MCF 10A (cell line): ENCODE measurements around the gene INA. TPM values are rescaled to one million over a fixed set of nuclear protein-coding genes. Genes with fewer than 3 reads are reported as not detected.

Source experiments
- BruUV-seq: library from RNA; stranded (reverse); fragments of 400-500 nt; replicated peaks from 2 replicates; lab custom pipeline; 2021; lab: Mats Ljungman, UMichigan
- CTCF ChIA-PET: fragments of 300-600 bp; sonication (Branson Sonifier 250); formaldehyde crosslinking; extraction: SDS; loops from one replicate; lab custom pipeline; 2021; ENCODE audit warnings: antibody characterized with exemption, inconsistent platforms; lab: Yijun Ruan, JAX
- POLR2A ChIA-PET: fragments of 300-600, 350-650 bp; sonication (Branson Sonifier 250); formaldehyde crosslinking; extraction: SDS; loops from one replicate; lab custom pipeline; 2020; ENCODE audit warnings: antibody characterized with exemption, inconsistent platforms; lab: Yijun Ruan, JAX
- DNase-seq: peaks from one replicate; pipeline ENCODE4 v3.0.0-alpha.2; 2018; ENCODE audit not compliant: unreplicated experiment
- H3K27ac Mint-ChIP-seq: one replicate; pipeline ENCODE4 v1.8.0; 2022; ENCODE audit warnings: mild to moderate bottlenecking, low read depth, mixed read lengths; ENCODE audit not compliant: unreplicated experiment
- H3K27me3 Mint-ChIP-seq: one replicate; pipeline ENCODE4 v1.8.0; 2022; ENCODE audit warnings: mixed read lengths; ENCODE audit not compliant: insufficient read depth, unreplicated experiment
- H3K36me3 Mint-ChIP-seq: one replicate; pipeline ENCODE4 v1.8.0; 2022; ENCODE audit warnings: mild to moderate bottlenecking, moderate library complexity, mixed read lengths; ENCODE audit not compliant: insufficient read depth, unreplicated experiment
- H3K4me1 Mint-ChIP-seq: one replicate; pipeline ENCODE4 v1.8.0; 2022; ENCODE audit warnings: mixed read lengths; ENCODE audit not compliant: insufficient read depth, unreplicated experiment
- H3K4me3 Mint-ChIP-seq: one replicate; pipeline ENCODE4 v1.8.0; 2022; ENCODE audit warnings: mild to moderate bottlenecking, moderate library complexity, mixed read lengths; ENCODE audit not compliant: unreplicated experiment
- H3K9me3 Mint-ChIP-seq: one replicate; pipeline ENCODE4 v1.8.0; 2022; ENCODE audit warnings: mixed read lengths; ENCODE audit not compliant: unreplicated experiment
- intact Hi-C: fragments of 100-400 bp; cut with micrococcal nuclease; formaldehyde crosslinking; loops from 2 replicates; pipeline ENCODE4 v1.14.1; 2022
- total RNA-seq: library from RNA; stranded (reverse); gene quantifications from 2 replicates; pipeline ENCODE4 v1.2.3, GENCODE V29; 2022
- TF ChIP-seq, protein P1 (sequence below): fragments of 200-600 bp; IDR thresholded peaks from one replicate; pipeline ENCODE4 v1.8.0; 2022; ENCODE audit warnings: antibody characterized with exemption, mild to moderate bottlenecking; ENCODE audit not compliant: unreplicated experiment

Gene INA
- total RNA-seq, 1 experiment from 2014 or later = not detected

DNA sequence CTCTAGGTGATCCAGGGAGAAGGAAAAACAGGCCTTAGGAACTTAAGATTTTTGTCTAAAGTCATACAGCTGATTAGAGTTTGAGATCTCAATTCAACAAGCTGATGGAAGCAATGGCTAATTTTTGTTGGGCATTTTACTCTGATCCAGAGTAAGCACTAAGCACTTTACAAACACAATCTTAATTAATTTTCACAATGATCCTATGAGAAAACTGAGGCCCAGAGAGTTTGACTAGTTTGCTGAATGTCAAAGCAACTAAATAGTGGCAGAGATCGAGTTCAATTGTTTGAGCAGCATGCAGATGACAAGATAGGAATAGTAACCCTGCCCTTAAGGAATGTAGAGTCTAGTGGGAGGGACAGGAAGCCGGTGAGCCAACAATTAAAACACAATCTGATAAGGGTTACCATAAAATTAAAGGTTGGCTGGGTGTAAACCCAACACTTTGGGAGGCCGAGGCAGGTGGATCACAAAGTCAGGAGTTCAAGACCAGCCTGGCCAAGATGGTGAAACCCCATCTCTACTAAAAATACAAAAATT is 44.7 kb upstream of the INA start:
- Mint-ChIP-seq H3K36me3 (no peaks in the 10 kb centered on the region), H3K9me3 (no peaks in the 10 kb centered on the region), H3K4me1 (peaks cover 17% of the 10 kb centered on the region), H3K27ac (peak overlapping the region; percentile 50), H3K27me3 (no peaks in the 10 kb centered on the region), H3K4me3 (no peak overlapping the region)
- DNase-seq = no peak
- intact Hi-C loops = no loop called here
- TF ChIP-seq, protein P1, sequence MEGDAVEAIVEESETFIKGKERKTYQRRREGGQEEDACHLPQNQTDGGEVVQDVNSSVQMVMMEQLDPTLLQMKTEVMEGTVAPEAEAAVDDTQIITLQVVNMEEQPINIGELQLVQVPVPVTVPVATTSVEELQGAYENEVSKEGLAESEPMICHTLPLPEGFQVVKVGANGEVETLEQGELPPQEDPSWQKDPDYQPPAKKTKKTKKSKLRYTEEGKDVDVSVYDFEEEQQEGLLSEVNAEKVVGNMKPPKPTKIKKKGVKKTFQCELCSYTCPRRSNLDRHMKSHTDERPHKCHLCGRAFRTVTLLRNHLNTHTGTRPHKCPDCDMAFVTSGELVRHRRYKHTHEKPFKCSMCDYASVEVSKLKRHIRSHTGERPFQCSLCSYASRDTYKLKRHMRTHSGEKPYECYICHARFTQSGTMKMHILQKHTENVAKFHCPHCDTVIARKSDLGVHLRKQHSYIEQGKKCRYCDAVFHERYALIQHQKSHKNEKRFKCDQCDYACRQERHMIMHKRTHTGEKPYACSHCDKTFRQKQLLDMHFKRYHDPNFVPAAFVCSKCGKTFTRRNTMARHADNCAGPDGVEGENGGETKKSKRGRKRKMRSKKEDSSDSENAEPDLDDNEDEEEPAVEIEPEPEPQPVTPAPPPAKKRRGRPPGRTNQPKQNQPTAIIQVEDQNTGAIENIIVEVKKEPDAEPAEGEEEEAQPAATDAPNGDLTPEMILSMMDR = no peak
- BruUV-seq = no TSS peak
- ChIA-PET CTCF (interaction anchor here (0.6 to 2.3 kb wide), 2 partner anchors 12 to 1170 kb away, joined by 3 to 20 read pairs; no protein-coding TSS in a partner anchor), POLR2A (interaction anchor here (0.8 to 2.0 kb wide), 7 partner anchors 10 to 588 kb away, joined by 3 to 22 read pairs (median 4); partner anchors contain the start of genes NT5C2 and TRIM8)

DNA sequence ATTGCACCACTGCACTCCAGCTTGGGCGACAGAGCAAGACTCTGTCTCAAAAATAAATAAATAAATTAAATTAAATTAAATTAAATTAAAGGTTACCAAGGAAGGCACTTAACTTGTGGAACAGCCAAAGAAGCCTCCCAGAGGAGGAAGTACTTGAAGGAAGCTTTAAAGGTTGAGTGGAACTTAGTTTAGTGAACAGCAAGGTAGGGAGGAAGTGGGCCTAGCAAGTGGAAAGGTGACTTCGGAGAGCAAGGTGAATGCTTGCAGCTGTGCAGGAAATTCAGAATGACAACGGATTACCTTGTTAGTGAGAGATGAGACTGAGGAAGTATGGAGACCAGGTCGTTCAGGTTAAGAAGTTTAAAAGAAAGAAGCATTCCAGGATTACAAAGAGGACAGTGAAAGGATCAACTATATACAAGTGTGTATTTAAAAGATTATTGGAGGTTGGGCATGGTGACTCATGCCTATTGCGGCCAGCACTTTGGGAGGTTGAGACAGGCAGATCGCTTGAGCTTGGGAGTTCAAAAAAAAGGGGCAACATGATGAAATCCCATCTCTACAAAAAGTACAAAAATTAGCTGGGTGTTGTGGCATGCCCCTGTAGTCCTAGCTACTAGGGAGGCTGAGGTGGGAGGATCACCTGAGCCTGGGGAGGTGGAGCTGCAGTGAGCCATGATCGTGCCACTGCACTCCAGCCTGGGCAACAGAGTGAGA is 44.0 kb upstream of the INA start:
- Mint-ChIP-seq H3K4me1 (peaks cover 12% of the 10 kb centered on the region), H3K27ac (no peak overlapping the region), H3K4me3 (no peak overlapping the region), H3K36me3 (no peaks in the 10 kb centered on the region), H3K27me3 (no peaks in the 10 kb centered on the region), H3K9me3 (no peaks in the 10 kb centered on the region)
- ChIA-PET POLR2A (interaction anchor here (0.7 to 2.0 kb wide), 3 partner anchors 12 to 128 kb away, joined by 3 to 4 read pairs (median 3); no protein-coding TSS in a partner anchor), CTCF (interaction anchor here (0.6 to 0.9 kb wide), 2 partner anchors 12 to 1169 kb away, joined by 3 to 4 read pairs; no protein-coding TSS in a partner anchor)
- DNase-seq = peak; percentile 75
- intact Hi-C loops = no loop called here
- TF ChIP-seq, protein P1 = no peak
- BruUV-seq = no TSS peak

DNA sequence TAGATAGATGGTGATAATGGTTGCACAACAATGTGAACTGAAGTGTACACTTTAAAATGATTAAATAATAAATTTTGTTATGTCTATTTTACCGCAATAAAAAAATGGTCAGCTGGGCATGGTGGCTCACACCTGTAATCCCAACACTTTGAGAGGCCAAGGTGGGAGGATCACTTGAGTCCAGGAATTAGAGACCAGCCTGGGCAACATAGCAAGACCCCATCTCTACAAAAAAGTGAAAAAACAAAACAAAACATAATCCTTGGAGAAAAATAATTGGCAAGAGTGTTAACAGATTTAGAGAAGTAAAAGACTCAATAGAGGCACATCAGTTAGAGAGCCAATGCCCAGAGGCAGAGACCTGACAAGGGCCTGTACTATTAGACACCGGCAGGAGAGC is 41.2 kb upstream of the INA start:
- no peak overlapping the region for H3K27ac Mint-ChIP-seq
- no peaks in the 10 kb centered on the region for H3K9me3 Mint-ChIP-seq
- H3K4me1 Mint-ChIP-seq = peaks cover 27% of the 10 kb centered on the region
- DNase-seq = no peak
- POLR2A ChIA-PET = interaction anchor here (1.0 to 1.5 kb wide), 2 partner anchors 41 to 44 kb away, joined by 3 read pairs; partner anchors contain the start of gene INA
- H3K36me3 Mint-ChIP-seq = no peaks in the 10 kb centered on the region
- no peaks in the 10 kb centered on the region for H3K27me3 Mint-ChIP-seq
- intact Hi-C loops = no loop called here
- TF ChIP-seq, protein P1 = no peak
- BruUV-seq = no TSS peak
- no peak overlapping the region for H3K4me3 Mint-ChIP-seq
- CTCF ChIA-PET = interaction anchor here (0.6 kb wide), 1 partner anchor 240 kb away, joined by 3 read pairs; no protein-coding TSS in a partner anchor
